Effector memory CD8-positive, alpha-beta T cell (primary cell): ENCODE measurements around the gene CFAP43.

Source experiments
- ATAC-seq: fragments of 150-1000 bp; cut with Tn5 transposase; replicated peaks from 2 replicates; pipeline ENCODE4 v1.10.0; 2021; ENCODE audit warnings: mild to moderate bottlenecking, moderate library complexity
- DNase-seq, 3 experiments: peaks; one replicate each; pipeline ENCODE4 v3.0.0; 2021
- H3K27ac Mint-ChIP-seq, 2 donors: one replicate each; pipeline ENCODE4 v1.8.0; 2022; ENCODE audit warnings: mild to moderate bottlenecking in 2 of 2, mixed read lengths in 2 of 2, moderate library complexity in 2 of 2
- H3K27me3 Mint-ChIP-seq, 2 donors: one replicate each; pipeline ENCODE4 v1.8.0; 2022; ENCODE audit warnings: mixed read lengths in 2 of 2
- H3K36me3 Mint-ChIP-seq: one replicate; pipeline ENCODE4 v1.8.0; 2022; ENCODE audit warnings: mild to moderate bottlenecking, moderate library complexity, mixed read lengths; ENCODE audit not compliant: insufficient read depth
- H3K4me1 Mint-ChIP-seq, 2 donors: one replicate each; pipeline ENCODE4 v1.8.0; 2022; ENCODE audit warnings: low read depth in 2 of 2, mixed read lengths in 2 of 2
- H3K4me3 Mint-ChIP-seq, 2 donors: one replicate each; pipeline ENCODE4 v1.8.0; 2022; ENCODE audit warnings: mild to moderate bottlenecking in 2 of 2, mixed read lengths in 2 of 2, moderate library complexity in 2 of 2
- H3K9me3 Mint-ChIP-seq, 2 donors: one replicate each; pipeline ENCODE4 v1.8.0; 2022; ENCODE audit warnings: mixed read lengths in 2 of 2
- total RNA-seq, 9 experiments: gene quantifications; one replicate each; lab custom pipeline; 2026; lab: John Stamatoyannopoulos, UW

CFAP43 gene
- total RNA-seq, result 0 to 0.48 (median 0.18) reads per million in 9 experiments

GRCh38 chr10:104231784-104232612 is at the start of gene CFAP43:
Gene CFAP43 (minus strand): TSS chr10:104232364. CDS start chr10:104232246, 118 bp downstream.
- H3K4me1 Mint-ChIP-seq, result peaks cover 0 to 12% of the 10 kb centered on the region in 2 donors
- peaks cover 20% of the 10 kb centered on the region for H3K36me3 Mint-ChIP-seq
- H3K27ac Mint-ChIP-seq, result peak within 1 kb of the TSS; percentile 90
- peak; percentile 99 for ATAC-seq
- H3K9me3 Mint-ChIP-seq, result no peaks in the 10 kb centered on the region
- peak within 1 kb of the TSS; percentile 77 to 83 for H3K4me3 Mint-ChIP-seq
- DNase-seq, result peak; percentile 100
- H3K27me3 Mint-ChIP-seq, result peaks cover 37 to 44% of the 10 kb centered on the region in 2 donors

GRCh38 chr10:104281694-104282093 is 49.5 kb upstream of the CFAP43 start:
- no peaks in the 10 kb centered on the region for H3K4me1 Mint-ChIP-seq

GRCh38 chr10:104279550-104280259 is 47.5 kb upstream of the CFAP43 start:
- DNase-seq, result no peak
- Mint-ChIP-seq H3K27me3 (peaks cover 13 to 36% of the 10 kb centered on the region in 2 donors), H3K27ac (no peak overlapping the region), H3K4me3 (no peak overlapping the region), H3K9me3 (no peaks in the 10 kb centered on the region), H3K4me1 (no peaks in the 10 kb centered on the region), H3K36me3 (no peaks in the 10 kb centered on the region)
- no peak for ATAC-seq

More at GRCh38 chr10:104281694-104282093, 49.5 kb upstream of the CFAP43 start:
- Mint-ChIP-seq H3K9me3 (no peaks in the 10 kb centered on the region), H3K27me3 (peaks cover 13 to 21% of the 10 kb centered on the region in 2 donors), H3K4me3 (no peak overlapping the region), H3K36me3 (no peaks in the 10 kb centered on the region), H3K27ac (no peak overlapping the region)
- no peak for ATAC-seq
- DNase-seq, result no peak

GRCh38 chr10:104277785-104278184 is 45.6 kb upstream of the CFAP43 start:
- ATAC-seq, result no peak
- no peak overlapping the region for H3K4me3 Mint-ChIP-seq
- H3K9me3 Mint-ChIP-seq, result no peaks in the 10 kb centered on the region
- DNase-seq, result no peak
- H3K27ac Mint-ChIP-seq, result no peak overlapping the region
- H3K4me1 Mint-ChIP-seq, result no peaks in the 10 kb centered on the region
- H3K36me3 Mint-ChIP-seq, result no peaks in the 10 kb centered on the region
- H3K27me3 Mint-ChIP-seq, result peaks cover 13 to 40% of the 10 kb centered on the region in 2 donors

GRCh38 chr10:104276192-104276591 is 44.0 kb upstream of the CFAP43 start:
- Mint-ChIP-seq H3K27ac (no peak overlapping the region), H3K4me1 (no peaks in the 10 kb centered on the region), H3K36me3 (no peaks in the 10 kb centered on the region), H3K9me3 (no peaks in the 10 kb centered on the region), H3K4me3 (no peak overlapping the region), H3K27me3 (peaks cover 13 to 40% of the 10 kb centered on the region in 2 donors)
- no peak for ATAC-seq
- no peak for DNase-seq

- H3K27ac Mint-ChIP-seq, result no peak overlapping the region
- H3K4me3 Mint-ChIP-seq, result peak overlapping the region in 1 of 2 donors; percentile 42
- no peaks in the 10 kb centered on the region for H3K36me3 Mint-ChIP-seq
- ATAC-seq, result peak; percentile 84
- H3K4me1 Mint-ChIP-seq, result no peaks in the 10 kb centered on the region
- DNase-seq, result peak in 2 of 3 experiments; percentile 29 to 33
- no peaks in the 10 kb centered on the region for H3K9me3 Mint-ChIP-seq
- peaks cover 13 to 40% of the 10 kb centered on the region in 2 donors for H3K27me3 Mint-ChIP-seq
Measured at GRCh38 chr10:104274762-104275721, 42.9 kb upstream of the CFAP43 start.

GRCh38 chr10:104273899-104274575 is 41.9 kb upstream of the CFAP43 start:
- peaks cover under 1% of the 10 kb centered on the region for H3K36me3 Mint-ChIP-seq
- no peak overlapping the region for H3K4me3 Mint-ChIP-seq
- H3K27ac Mint-ChIP-seq, result no peak overlapping the region
- no peaks in the 10 kb centered on the region for H3K9me3 Mint-ChIP-seq
- no peak for ATAC-seq
- no peak for DNase-seq
- peaks cover 0 to 3% of the 10 kb centered on the region in 2 donors for H3K4me1 Mint-ChIP-seq
- H3K27me3 Mint-ChIP-seq, result peaks cover 13 to 37% of the 10 kb centered on the region in 2 donors

- Mint-ChIP-seq H3K27me3 (peaks cover 6 to 30% of the 10 kb centered on the region in 2 donors), H3K9me3 (no peaks in the 10 kb centered on the region), H3K4me1 (peaks cover 3 to 5% of the 10 kb centered on the region in 2 donors), H3K4me3 (no peak overlapping the region), H3K36me3 (peaks cover 8% of the 10 kb centered on the region), H3K27ac (no peak overlapping the region)
- ATAC-seq (no peak), DNase-seq (no peak)
Measured at GRCh38 chr10:104273286-104273685, 41.1 kb upstream of the CFAP43 start.

GRCh38 chr10:104268713-104269645 is 36.8 kb upstream of the CFAP43 start, which contains the start of gene GSTO2:
Gene GSTO2 (plus strand): TSS chr10:104269184. CDS start chr10:104274916, 5,732 bp downstream.
- Mint-ChIP-seq H3K4me1 (peaks cover 21 to 37% of the 10 kb centered on the region in 2 donors), H3K36me3 (peaks cover 48% of the 10 kb centered on the region), H3K27me3 (no peaks in the 10 kb centered on the region), H3K4me3 (peak within 1 kb of the TSS; percentile 85 to 88), H3K27ac (peak within 1 kb of the TSS; percentile 96 to 98), H3K9me3 (no peaks in the 10 kb centered on the region)
- DNase-seq, result peak; percentile 95 to 96 (median 96)
- ATAC-seq, result peak; percentile 85

- peak overlapping the region; percentile 96 to 98 for H3K27ac Mint-ChIP-seq
- H3K4me3 Mint-ChIP-seq, result peak overlapping the region; percentile 85 to 88
- H3K9me3 Mint-ChIP-seq, result no peaks in the 10 kb centered on the region
- DNase-seq, result no peak
- no peaks in the 10 kb centered on the region for H3K27me3 Mint-ChIP-seq
- H3K36me3 Mint-ChIP-seq, result peaks cover 54% of the 10 kb centered on the region
- H3K4me1 Mint-ChIP-seq, result peaks cover 21 to 44% of the 10 kb centered on the region in 2 donors
- no peak for ATAC-seq
Measured at GRCh38 chr10:104268405-104268712, 36.2 kb upstream of the CFAP43 start.

- H3K27ac Mint-ChIP-seq, result peak overlapping the region; percentile 96 to 98
- peak overlapping the region; percentile 85 to 88 for H3K4me3 Mint-ChIP-seq
- H3K4me1 Mint-ChIP-seq, result peaks cover 21 to 44% of the 10 kb centered on the region in 2 donors
- DNase-seq, result no peak
- ATAC-seq, result no peak
- no peaks in the 10 kb centered on the region for H3K27me3 Mint-ChIP-seq
- H3K9me3 Mint-ChIP-seq, result no peaks in the 10 kb centered on the region
- peaks cover 59% of the 10 kb centered on the region for H3K36me3 Mint-ChIP-seq
Measured at GRCh38 chr10:104267721-104268404, 35.7 kb upstream of the CFAP43 start.
